HG02642 (cell line): ENCODE data around the gene PHF2.

Experiments
- ATAC-seq: cut with Tn5 transposase; IDR thresholded peaks from one replicate; pipeline ENCODE4 v1.9.1; 2021; ENCODE audit warnings: mild to moderate bottlenecking; ENCODE audit not compliant: unreplicated experiment, poor library complexity

PHF2 gene

GRCh38 chr9:93686880-93687236 lies 110.5 kb downstream of the PHF2 start:
- no peak for ATAC-seq

DNA sequence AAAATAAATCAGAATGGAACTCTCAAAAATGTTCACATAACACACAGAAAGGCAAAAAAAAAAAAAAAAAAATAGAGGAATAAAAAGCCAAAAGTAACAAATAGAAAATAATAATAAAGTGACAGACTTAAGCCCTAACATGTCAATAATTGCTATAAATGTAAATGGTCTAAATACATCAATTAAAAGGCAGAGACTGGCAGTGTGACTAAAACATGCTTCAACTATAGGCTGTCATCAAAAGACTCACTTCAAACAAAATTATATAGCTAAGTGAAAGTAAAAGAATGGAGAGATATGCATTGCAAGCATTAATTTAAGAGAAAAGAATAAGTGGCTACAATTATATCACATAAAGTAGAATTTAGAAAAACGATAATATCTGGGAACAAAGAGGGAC lies 114.2 kb downstream of the PHF2 start:
- no peak for ATAC-seq

DNA sequence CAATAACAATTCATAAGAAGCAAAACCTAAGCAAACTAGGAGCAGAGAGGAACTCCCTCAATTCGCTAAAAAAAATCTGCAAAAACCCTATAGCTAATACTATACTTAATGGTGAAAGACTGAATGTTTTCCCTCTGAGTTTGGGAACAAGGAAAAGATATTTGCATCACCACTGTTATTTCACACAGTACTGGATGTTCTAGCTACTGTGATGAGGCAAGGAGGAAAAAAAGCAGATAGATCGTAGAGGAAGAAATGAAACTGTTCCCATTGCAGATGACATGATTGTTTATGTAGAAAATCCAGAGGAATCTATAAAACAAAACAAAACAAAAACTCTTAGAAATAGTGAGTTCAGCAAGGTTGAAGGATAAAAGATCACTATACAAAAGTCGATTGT lies 116.7 kb downstream of the PHF2 start:
- no peak for ATAC-seq

DNA sequence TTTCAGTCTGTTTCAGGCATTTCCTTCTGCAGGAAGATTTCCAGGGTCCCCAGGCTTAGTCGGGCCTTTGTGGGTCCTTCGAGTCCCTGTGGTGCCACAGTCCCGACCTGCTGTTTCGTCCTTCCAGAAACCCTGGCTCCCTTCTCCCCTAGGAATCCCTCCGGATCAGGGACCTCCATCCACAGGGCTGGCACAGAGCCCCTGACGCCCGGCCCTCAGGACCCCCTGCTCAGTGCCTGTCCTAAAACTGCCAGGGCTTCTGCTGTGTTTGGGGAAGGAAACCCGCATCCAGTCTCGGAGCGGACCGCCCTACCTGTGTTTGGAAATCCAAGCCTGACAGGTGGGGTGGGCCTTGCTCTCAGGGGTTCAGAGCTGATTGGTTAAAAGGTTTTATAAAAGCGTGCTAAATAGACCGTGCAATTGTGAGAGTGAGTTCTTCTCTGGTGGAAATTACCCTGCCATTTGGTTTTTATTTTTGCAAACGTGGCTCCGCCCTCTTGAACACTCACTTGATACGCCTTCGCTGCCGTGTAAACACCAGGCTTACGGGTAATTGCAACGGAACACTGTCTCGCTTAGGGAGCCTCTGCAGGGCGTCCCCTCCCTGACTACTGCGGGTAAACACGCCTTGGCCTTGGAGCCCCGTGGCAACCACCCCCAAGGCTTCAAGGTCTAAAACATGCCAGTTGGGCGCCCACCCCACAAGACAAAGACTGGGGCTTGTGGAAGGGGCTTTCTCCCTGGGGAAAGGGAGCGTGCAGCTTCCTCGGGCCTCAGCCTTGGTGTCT lies 121.2 kb downstream of the PHF2 start:
- no peak for ATAC-seq

GRCh38 chr9:93698140-93698908 lies 121.9 kb downstream of the PHF2 start:
- no peak for ATAC-seq

- no peak for ATAC-seq
These were observed 123.3 kb downstream of the PHF2 start for GRCh38 chr9:93699650-93700049.

DNA sequence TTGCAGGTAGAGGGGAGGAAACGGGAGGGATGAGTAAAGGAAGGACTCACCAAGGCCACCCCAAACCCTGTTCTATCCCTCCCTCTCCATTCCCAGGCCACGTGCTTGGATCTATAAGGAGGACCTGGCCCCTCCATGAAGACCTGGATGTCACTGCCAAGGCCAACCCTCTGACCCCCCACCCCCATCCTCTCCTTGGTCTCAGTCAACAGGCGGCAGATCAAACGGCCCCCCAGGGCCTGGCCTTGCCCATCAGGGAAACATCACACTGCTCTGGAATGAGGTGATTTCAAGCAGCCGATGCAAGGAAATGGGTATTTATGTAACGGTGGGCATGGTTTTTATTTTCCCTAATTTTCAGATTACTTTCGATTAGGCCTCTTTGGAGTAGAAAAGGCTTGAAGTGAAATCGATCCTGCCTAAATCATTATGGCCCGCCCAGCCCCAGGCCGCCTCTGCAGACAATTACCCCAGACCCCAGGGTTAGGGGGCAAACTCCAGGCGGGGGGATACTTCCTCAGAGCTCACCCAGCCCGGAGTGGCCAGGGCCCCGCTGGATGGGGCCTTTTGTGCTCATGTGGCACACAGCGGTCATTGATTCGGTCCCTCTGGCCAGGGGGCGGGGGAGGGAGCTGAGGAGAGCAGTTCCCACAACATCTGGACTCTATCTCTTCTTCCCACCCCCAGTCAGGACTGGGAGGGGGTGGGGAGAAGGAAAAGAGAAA lies 125.3 kb downstream of the PHF2 start:
- no peak for ATAC-seq

DNA sequence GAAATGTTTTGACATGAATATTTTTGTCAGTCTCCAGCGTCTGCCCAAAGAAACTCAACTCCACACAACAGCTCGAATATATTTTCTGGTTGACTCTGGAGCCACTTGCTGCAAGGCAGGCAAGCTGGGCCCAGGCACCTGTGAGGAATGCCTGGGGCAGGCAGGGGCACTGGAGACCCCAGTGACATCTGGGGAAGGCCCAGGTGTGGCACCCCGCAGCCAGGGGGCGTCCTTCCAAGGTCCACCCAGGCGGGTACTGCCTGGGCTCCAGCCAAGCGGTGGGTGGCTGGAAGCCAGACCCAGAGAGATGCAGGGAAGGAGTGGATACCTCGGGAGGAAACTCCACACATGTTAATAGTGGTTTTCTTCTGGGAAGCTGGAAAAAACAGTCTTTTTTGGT lies 125.9 kb downstream of the PHF2 start:
- ATAC-seq = no peak

GRCh38 chr9:93708289-93708986 lies 132.1 kb downstream of the PHF2 start:
- ATAC-seq = no peak

DNA sequence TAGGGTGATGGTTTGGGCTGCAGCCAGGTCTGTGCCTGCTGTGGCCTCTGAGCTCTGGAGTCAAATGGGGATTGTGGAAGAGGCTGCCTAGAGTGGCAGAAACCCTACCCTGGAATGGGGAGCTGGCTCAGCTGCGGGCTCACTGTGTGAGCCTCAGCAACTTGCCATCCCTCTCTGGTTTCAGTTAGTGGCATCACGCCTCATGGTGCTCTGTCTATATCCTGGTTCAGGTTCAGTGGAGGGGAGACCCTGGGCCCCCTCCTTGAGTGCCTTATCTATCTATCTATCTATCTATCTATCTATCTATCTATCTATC lies 132.6 kb downstream of the PHF2 start:
- ATAC-seq = no peak

DNA sequence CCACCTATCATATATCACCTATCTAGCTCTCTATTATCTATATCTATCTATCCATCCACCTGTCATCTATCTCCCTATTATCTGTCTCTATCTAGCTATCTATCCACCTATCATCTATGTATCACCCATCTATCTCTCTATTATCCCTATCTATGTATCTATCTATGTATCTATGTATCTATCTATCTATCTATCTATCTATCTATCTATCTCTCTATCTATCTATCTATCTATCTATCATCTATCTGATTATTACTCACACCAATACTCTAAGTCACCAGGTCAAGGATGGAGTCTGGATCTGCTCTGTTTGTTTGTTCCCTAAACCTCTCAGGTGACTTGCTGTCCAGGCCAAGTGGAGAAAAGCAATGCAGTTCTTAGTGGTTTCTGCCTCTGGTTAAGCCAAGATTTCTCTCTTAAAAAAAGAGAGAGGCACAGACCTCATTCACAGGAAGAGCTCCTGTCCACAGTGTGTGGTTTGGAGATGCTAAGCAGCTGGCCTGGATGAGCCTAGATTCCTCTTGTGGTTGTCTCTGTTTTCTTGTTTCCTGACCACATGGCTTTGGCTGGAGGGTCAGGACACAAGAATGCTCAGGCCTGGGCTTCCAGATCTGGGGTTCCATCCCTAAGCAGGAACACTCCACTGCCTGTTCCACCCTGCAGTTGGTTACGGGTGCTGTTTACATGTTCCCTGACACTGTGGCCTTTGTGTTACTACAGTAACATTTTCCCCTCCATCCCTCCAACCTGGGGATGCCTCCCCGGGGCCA lies 133.4 kb downstream of the PHF2 start:
- ATAC-seq = no peak

- no peak for ATAC-seq
These were observed 134.0 kb downstream of the PHF2 start for GRCh38 chr9:93710370-93710723.

DNA sequence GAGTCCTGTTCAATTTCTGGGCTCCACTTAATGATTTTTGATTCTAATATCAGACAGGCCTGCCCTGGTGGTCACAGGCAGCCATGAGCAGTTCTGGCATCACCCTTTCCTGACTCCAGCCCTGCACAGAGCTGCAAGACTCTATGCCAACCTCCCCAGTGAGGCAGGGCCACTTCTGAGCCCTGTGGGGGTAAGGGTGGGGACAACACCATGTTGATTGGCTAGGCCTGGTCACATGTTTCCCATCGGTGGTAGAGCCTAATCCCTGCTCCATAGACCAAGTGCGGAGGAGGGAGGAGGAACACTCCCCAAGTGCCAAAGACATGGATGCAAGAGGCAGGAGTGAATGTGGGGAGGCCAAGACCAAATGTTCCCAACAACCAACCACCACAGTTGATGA lies 134.6 kb downstream of the PHF2 start:
- ATAC-seq = no peak

GRCh38 chr9:93712896-93713295 lies 136.5 kb downstream of the PHF2 start:
- ATAC-seq = no peak

DNA sequence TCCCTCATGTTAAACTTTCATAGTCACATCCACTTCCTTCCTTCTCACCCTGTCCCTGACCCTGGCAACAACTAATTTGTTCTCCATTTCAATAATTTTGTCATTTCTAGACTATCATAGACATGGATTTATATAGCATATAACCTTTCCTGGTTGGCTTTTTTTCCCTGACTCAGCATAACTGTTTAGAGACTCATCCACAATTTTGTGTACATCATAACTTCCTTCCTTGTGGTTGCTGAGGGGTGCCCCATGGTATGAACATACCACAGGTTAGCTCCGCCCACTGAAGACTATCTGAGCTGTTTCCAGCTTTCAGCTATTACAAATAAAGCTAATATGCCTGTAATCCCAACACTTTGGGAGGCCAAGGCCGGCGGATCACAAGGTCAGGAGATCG lies 137.3 kb downstream of the PHF2 start:
- ATAC-seq = no peak

GRCh38 chr9:93721417-93721965 lies 145.1 kb downstream of the PHF2 start:
- no peak for ATAC-seq

- ATAC-seq = no peak
These were observed 148.5 kb downstream of the PHF2 start for GRCh38 chr9:93724852-93725251.

GRCh38 chr9:93725382-93725781 lies 149.0 kb downstream of the PHF2 start:
- no peak for ATAC-seq

DNA sequence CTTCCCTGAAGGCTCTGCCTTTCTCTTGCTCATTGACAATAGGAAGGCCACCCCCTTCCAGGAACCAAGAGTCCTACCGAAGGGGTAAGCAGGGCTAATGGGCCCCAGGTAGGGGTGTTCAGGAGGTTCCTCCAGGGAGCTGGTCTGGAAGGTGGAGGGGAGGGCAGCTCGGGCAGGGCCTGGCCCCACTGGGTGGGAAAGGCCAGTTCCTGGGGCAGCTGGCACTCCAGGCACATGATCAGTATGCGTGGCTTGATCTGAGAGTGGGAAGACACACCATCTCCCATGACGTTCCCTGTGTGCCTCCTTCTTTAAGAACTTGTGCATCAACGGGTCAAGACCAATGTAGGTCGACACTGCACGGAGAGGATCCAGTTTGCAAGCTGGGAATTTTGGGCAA lies 149.8 kb downstream of the PHF2 start:
- no peak for ATAC-seq
